HAP-1 (cell line): ENCODE results near the gene CISH.

Experiments used
- DNase-seq, 2 experiments: peaks; one replicate each; pipeline ENCODE4 v3.0.0-alpha.2; 2016 to 2020; ENCODE audit warnings: low spot score in 2 of 2
- H3K27me3 ChIP-seq: fragments of 250-450 bp; sonication (Bioruptor Pico); 2 replicates; pipeline ENCODE4 v1.5.1; 2020; ENCODE audit warnings: low read depth, mild to moderate bottlenecking, moderate library complexity
- H3K36me3 ChIP-seq: fragments of 250-450 bp; sonication (Bioruptor Pico); replicated peaks from 2 replicates; pipeline ENCODE4 v1.5.1; 2020; ENCODE audit warnings: mild to moderate bottlenecking
- H3K4me1 ChIP-seq: fragments of 250-450 bp; sonication (Bioruptor Pico); 2 replicates; pipeline ENCODE4 v1.5.1; 2020; ENCODE audit warnings: mild to moderate bottlenecking
- H3K4me3 ChIP-seq: fragments of 250-450 bp; sonication (Bioruptor Pico); 2 replicates; pipeline ENCODE4 v1.5.1; 2020; ENCODE audit warnings: mild to moderate bottlenecking, moderate library complexity
- H3K9me3 ChIP-seq: fragments of 250-450 bp; sonication (Bioruptor Pico); 2 replicates; pipeline ENCODE4 v1.5.1; 2020; ENCODE audit warnings: mild to moderate bottlenecking, moderate library complexity
- in situ Hi-C: fragments of 300-500 bp; cut with MboI; formaldehyde crosslinking; loops from 3 replicates; pipeline ENCODE4 v1.14.3; 2020; ENCODE audit warnings: low sequenced_read_pairs, inconsistent platforms, mixed read lengths

Gene CISH

DNA sequence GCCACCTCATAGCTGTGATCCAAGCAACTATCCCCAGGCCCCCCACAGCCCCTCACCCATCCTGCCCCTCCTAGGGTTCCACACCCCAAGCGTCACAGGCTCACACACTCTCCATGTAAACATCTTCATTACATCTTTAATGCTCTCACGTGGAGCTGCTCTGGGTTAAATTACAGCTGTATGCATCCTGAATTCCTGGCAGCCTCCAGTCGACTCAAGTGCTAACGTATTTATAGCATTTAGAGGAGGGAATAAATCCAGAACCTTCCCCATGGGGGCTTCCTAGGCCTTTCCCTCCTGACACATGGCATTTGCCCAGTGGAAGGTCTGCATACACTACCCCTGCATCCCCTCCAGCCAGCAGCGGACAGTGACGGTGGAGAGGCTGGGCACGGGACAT, 53.7 kb downstream of the CISH start:
- H3K9me3 ChIP-seq, result no peaks in the 10 kb centered on the region
- peaks cover 24% of the 10 kb centered on the region for H3K27me3 ChIP-seq
- DNase-seq, result no peak
- H3K4me1 ChIP-seq, result no peaks in the 10 kb centered on the region
- no peak overlapping the region for H3K4me3 ChIP-seq
- H3K36me3 ChIP-seq, result no peaks in the 10 kb centered on the region
- in situ Hi-C loops, result no loop called here

DNA sequence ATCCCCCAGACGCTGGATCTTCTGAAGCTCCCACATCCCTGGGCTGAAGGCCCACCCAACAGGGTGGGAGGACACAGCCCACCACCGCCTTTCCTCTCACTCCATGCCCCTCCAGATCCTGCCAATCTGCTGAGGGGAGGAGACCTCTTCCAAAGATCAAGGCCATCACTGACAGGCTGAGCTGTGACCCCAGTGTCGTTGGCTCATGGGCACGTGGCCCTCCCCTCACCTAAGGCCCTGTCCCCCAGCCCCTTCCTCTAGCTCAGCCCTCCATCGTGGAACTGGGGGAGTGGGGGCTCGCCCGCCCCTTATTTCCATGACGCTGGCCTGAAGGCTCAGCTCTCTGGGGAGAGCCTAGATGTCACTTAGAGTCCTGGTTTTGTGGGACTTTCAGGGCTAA, 54.5 kb downstream of the CISH start:
- no peak for DNase-seq
- H3K36me3 ChIP-seq, result no peaks in the 10 kb centered on the region
- no peaks in the 10 kb centered on the region for H3K9me3 ChIP-seq
- H3K4me1 ChIP-seq, result no peaks in the 10 kb centered on the region
- H3K27me3 ChIP-seq, result peaks cover 24% of the 10 kb centered on the region
- in situ Hi-C loops, result no loop called here
- H3K4me3 ChIP-seq, result no peak overlapping the region
